DMS53 treated with DMSO at 0.1 percent for 48 hours (cell line): ENCODE measurements around the gene RGS1.

Experiments used
- DNase-seq: peaks from one replicate; lab custom pipeline; 2025; ENCODE audit not compliant: unreplicated experiment; lab: John Stamatoyannopoulos, UW

Gene RGS1

GRCh38 chr1:192610112-192610889 is 34.7 kb downstream of the RGS1 start:
- DNase-seq, result peak; percentile 35

- DNase-seq, result no peak
Measured at GRCh38 chr1:192615055-192615454, 39.5 kb downstream of the RGS1 start.

GRCh38 chr1:192620071-192620635 is 44.6 kb downstream of the RGS1 start:
- DNase-seq, result no peak

GRCh38 chr1:192626366-192627179 is 51.0 kb downstream of the RGS1 start:
- no peak for DNase-seq

GRCh38 chr1:192627901-192628300 is 52.3 kb downstream of the RGS1 start:
- no peak for DNase-seq

GRCh38 chr1:192628396-192629057 is 53.0 kb downstream of the RGS1 start:
- DNase-seq, result no peak

GRCh38 chr1:192629612-192630011 is 54.0 kb downstream of the RGS1 start:
- no peak for DNase-seq
